GM12801 (cell line): ENCODE measurements around the gene FBRSL1.

ENCODE experiments used
- TF ChIP-seq, protein P1 (sequence below): IDR thresholded peaks from one replicate; pipeline ENCODE4 v1.5.1; 2011; ENCODE audit warnings: control low read depth; ENCODE audit not compliant: insufficient read length; ENCODE audit errors: extremely low read depth

Gene FBRSL1

DNA sequence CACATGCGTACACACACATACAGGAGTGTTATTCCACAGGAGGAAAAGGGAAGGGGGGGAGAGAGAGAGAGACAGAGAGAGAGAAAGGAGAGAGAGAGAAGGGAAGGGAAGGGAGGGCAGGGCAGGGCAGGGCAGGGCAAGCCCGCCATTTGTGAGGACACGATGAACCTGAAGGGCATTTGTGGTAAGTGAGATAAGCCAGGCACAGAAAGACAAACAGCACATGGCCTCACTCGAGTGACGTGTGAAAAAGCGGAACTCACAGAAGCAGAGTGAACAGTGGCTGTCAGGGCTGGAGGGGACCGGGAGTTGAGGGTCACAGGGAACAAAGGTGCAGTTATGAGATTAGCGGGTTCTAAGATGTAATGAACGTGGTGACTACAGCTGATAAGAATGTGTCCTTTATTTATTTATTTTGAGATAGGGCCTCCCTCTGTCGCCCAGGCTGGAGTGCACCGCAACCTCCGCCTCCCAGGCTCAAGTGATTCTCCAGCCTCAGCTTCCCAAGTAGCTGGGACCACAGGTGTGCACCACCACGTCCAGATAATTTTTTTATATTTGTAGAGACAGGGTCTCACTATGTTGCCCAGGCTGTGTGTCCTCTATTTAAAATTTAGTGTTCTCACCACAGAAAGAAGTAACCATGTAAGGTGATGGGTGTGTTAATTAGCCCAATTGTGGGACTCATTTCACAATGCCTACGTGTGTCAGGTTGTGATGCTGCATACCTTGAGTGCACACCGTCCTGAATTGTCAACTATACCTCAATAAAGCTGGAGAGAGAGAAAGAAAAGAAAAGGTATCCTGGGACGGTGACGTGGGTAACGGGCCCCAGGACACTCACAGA lies 18.7 kb upstream of the FBRSL1 start:
- TF ChIP-seq, protein P1, sequence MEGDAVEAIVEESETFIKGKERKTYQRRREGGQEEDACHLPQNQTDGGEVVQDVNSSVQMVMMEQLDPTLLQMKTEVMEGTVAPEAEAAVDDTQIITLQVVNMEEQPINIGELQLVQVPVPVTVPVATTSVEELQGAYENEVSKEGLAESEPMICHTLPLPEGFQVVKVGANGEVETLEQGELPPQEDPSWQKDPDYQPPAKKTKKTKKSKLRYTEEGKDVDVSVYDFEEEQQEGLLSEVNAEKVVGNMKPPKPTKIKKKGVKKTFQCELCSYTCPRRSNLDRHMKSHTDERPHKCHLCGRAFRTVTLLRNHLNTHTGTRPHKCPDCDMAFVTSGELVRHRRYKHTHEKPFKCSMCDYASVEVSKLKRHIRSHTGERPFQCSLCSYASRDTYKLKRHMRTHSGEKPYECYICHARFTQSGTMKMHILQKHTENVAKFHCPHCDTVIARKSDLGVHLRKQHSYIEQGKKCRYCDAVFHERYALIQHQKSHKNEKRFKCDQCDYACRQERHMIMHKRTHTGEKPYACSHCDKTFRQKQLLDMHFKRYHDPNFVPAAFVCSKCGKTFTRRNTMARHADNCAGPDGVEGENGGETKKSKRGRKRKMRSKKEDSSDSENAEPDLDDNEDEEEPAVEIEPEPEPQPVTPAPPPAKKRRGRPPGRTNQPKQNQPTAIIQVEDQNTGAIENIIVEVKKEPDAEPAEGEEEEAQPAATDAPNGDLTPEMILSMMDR: no peak

DNA sequence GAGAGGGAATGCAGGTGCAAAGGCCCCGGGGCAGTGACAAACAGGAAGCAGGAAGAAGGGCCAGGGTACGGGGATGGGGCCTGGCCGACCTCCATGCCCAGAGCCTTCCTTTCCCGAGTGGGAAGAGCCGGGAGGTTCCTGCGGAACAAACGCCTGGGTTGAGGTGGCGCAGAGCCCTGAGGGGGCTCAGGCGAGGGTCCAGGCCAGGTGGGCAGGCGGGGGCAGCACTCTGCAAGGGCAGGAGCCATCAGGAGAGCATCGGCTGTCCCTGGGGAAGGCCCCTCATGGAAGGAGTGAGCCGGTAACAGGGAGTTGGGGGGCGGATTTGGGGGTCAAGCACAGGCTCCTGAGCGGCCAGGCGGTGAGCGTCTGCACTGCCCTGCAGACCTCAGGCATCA lies 18.1 kb upstream of the FBRSL1 start:
- TF ChIP-seq, protein P1: no peak

DNA sequence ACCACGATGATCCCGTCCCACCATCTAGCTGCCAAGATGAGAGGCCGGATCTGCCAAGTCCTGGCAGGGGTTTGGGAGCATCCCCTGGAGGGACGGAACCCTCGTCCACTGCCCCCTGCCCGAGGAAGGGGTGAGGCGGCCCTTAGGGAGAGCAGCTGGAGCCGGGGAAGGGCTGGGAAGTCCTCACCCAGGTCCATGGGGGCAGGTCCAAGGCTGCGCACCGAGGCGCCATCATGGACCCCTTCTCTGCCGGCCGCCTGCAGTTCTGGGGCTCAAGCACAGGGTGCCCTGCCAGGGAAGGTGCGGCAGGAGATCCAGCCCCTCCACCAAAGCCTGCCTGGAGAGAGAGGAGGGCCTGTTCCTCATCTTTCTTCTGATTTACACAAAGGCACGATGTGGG lies 17.6 kb upstream of the FBRSL1 start:
- TF ChIP-seq, protein P1: no peak

DNA sequence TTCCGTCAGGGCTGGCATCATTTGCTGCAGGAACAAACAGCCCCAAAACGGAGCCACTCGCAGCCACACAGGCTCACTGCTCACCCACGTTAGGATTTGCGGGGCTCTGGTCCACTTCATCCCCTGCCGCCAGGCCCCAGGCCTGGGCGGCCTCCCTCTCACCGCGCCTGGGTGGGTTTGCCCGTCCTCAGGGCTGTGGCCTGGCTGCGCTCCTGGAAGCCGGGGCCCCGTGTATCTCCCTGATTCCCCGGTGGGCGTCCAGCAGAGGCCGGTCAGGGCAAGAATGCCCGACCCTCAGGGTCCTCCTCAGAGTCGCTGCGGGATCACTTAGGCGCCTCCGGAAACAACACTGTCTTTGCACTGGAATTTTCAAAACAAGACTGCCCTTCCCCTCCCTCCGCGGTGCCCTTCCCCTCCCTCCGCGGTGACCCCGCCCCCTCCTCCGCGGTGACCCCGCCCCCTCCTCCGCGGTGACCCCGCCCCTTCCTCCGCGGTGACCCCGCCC lies 15.7 kb upstream of the FBRSL1 start:
- TF ChIP-seq, protein P1: no peak

DNA sequence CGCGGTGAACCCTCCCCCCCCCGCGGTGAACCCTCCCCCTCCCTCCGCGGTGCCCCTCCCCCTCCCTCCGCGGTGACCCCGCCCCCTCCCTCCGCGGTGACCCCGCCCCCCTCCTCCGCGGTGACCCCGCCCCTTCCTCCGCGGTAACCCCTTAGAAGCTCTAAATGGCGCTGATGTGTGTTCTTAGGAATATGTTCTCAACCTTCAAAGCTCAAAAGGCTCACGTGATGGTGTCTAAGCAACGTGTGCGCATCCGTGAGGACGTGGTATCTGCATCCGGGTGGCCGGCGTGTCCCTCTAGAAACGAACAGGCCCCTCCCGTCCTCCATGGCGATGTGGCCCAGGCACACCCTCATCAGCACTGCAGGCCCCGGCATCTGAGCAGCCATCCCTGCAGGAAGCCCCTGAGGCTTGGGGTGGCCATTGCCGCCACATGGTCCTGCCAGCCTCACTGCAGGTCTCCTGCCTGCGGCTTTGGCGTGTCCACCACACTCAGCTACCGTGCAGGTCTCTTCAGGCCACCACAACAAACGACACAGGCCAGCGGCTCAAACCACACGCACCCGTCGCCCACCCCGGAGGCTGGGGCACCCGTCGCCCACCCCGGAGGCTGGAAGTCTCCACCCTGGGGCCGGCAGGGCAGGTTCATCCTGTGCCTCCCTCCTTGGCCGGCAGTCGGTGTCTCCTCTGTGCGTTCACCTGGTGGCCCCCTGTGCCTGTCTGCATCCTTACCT lies 14.5 kb upstream of the FBRSL1 start:
- TF ChIP-seq, protein P1: no peak

DNA sequence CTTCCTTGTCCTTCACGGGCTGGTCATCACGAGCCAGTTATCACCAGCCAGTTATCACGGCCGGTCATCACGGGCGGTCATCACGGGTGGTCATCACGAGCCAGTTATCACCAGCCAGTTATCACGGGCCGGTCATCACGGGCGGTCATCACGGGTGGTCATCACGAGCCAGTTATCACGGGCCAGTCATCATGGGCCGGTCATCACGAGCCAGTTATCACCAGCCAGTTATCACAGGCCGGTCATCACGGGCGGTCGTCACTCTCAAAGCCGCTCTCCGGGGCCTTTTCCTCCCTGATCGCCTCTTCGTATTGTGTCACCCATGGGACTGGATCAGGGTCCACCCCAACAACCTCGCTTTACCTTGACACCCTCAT lies 13.9 kb upstream of the FBRSL1 start:
- TF ChIP-seq, protein P1: no peak

DNA sequence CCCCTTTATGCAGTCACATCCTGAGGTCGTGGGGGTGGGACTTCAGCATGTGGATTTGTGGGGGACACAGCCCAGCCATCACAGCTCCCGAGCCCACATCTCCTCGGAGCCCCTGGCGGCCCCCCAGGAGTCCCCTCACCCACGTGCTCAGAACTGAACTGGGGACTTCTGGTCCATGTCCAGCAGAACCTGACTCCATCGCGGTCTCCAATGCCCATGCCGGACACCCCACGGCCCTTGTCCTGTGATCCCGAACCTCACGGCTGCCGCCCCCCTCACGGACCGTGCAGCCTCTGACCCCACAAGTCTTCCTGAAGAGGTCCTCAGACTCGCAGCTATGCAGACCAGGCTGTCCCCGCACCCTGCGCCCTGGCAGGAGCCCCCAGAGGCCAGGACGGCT lies 13.5 kb upstream of the FBRSL1 start:
- TF ChIP-seq, protein P1: no peak
